ENCODE measurements around the gene SIRPB2. TPM values are rescaled to one million over a fixed set of nuclear protein-coding genes. Genes with fewer than 3 reads are reported as not detected.

Gene SIRPB2
- total and polyA plus RNA-seq, 2 of the 8 experiments (the other 6 are each of a cell fraction or from before 2014, with no cell fraction given): 0.28 TPM; not detected in 1

- TF ChIP-seq NRF1 (IDR thresholded peaks at IDR 0.05; ENCODE audit: low read depth, low read length): no peak
- TF ChIP-seq RXRA (IDR thresholded peaks at IDR 0.05; ENCODE audit: insufficient read depth, low read depth, low read length): no peak
- no peak for TF ChIP-seq SIX5 (IDR thresholded peaks at IDR 0.05; ENCODE audit: low read depth, low read length)
- no peak for TF ChIP-seq RFX5 (IDR thresholded peaks at IDR 0.05; ENCODE audit: borderline replicate concordance, low read depth, low read length)
Observed at GRCh38 chr20:1503564-1504227, 12.5 kb upstream of the SIRPB2 start (continued).

All from H1 (cell line).